Left hindlimb (tissue), 1 donor: ENCODE data around the gene CSMD2.

ENCODE experiments used
- DNase-seq: peaks from one replicate; pipeline ENCODE4 v3.0.0-alpha.2; 2018

CSMD2 gene

DNA sequence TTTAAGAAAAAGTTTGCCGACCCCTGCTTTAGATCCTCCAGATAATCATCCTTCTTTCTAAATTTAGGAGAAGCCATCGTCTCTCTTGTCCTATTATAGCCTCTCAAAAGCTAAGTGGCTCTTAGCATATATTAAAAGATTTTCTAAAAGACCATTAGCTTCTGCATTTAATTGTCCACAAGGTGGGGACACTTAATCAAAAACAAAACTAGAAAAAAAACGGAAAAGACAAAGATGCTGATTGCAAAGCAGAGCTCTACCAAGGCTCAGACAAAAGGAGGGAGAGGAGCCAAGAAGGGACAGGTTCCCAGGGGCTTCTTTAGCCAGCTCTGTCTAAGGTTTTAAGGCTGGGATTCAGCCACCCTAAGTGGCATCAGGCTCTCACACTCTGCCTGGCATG is 429.4 kb downstream of the CSMD2 start:
- no peak for DNase-seq

DNA sequence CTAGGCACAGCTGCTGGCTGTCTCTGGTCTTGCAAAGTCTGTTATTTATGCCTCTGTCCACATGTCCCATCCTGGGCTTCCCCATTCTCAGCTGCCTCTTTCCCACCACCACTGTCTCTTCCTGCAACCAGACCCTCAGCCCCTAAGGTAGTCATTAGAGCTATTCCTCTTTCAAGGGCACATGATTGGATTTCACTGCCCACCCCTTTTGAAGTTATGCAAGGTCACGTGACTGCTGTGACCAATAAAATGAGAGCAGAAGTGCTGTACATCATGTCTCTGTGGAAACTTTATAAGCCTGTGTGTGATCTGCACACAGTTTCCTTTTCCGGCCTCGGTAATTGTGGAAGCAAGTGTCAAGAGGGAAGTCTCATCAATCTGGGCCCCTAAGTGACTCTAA is 437.7 kb downstream of the CSMD2 start:
- DNase-seq = no peak

DNA sequence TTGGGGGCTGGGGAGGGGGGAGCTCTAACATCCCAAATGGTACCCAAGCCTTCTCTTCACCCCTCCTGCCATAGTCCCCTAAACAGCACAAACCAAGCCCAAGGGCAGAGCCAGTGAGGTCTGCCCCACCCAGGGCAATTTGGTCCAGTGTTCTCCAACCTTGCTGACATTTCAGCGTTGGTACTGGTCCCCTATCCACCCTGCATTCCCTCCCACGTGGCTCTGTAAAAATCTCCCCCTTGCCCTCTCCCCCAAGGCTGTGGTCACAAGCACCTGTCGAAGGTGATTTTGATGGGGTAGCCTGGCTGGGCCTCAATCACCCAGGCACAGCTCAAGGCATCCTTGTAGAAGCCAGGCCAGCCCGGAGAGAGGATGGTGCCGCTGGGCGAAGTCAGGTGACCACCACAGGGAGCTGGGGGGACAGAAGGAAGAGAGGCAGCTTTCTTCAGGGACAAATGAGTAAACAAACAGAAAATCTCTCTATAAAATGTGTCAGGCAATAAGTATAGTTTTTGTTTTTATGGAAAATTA is 438.7 kb downstream of the CSMD2 start:
- no peak for DNase-seq

DNA sequence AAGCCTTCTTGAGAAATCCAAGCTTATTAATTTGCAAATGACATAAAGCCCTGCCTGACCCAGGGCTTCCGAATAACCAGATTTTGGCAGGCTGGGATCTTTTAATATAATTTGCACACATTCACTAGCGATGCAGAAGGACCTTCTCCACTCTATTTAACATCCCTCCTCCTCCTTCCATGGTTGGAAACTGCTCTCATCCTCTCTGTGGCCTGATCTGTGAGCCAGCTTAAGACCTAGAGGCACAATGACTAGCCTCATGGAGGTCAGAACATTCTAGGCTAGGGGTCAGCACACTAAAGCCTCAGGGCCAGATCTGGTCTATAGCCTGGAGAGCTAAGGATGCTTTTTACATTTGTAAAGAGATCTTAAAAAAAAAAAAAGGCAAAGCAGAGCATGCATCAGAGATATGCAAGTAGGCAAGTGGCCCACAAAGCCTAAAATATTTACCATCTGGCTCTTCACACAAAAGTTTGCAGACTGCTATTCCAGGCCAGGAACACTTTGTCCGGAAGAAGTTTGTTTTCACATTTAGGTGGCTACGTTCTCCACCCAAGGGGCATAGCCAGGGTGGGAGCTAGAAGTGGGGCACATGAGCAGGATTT is 439.4 kb downstream of the CSMD2 start:
- DNase-seq = no peak

DNA sequence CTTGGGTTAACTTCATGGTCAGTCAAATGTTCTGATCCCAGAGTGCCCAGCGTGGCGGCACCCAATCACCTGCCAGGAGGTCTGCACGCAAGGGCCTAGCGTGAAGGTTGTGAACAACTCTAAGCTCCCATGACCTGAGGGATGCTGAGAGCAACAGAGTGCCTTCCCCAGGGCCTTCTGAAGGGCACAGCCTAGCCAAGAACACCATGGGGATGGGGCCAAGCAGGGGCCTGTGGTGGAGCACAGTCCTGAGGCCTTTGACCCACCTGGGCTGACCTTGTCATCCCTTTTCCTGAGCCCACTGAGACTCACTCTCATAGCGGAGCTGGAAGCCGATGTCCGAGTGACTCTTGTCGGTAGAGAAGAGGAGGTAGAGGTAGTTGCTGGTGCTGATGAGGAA is 440.0 kb downstream of the CSMD2 start:
- no peak for DNase-seq

DNA sequence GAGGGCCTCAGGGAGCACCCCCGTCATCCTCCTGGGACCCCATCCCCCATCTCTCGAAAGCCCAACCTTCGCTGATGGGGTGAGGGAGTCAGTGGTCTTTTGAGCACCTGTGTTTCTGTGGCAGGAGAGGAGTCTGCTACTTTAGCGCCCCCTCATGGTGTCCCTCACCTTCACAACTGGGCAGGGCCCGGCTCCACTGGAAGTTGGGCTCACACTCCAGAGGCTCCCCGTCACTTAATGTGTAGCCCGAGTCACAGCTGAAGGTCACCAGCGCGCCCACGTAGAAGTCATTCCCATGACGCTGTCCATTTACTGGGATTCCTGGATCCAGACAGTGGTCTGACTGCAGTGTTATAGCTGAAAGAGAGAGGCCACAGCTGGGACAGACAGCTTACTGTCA is 440.7 kb downstream of the CSMD2 start:
- DNase-seq = no peak

DNA sequence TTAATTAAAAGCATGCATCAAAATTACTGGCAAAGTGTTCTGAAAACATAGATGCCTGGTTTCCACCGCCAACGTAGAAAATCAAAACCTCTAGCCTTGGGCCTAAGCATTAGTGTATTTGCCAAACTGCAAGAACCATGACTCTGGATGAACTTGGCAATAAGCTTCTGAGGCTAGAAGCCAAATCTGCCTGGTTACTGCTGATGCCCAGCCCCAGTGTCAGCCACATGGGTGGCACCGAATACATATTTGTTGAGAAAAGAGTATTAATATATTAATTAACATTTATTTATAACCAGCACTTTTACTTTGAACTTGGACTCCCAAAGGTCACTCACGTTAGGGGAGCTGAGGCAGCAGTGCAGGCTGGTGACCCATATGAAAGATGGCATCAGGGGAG is 441.8 kb downstream of the CSMD2 start:
- no peak for DNase-seq

DNA sequence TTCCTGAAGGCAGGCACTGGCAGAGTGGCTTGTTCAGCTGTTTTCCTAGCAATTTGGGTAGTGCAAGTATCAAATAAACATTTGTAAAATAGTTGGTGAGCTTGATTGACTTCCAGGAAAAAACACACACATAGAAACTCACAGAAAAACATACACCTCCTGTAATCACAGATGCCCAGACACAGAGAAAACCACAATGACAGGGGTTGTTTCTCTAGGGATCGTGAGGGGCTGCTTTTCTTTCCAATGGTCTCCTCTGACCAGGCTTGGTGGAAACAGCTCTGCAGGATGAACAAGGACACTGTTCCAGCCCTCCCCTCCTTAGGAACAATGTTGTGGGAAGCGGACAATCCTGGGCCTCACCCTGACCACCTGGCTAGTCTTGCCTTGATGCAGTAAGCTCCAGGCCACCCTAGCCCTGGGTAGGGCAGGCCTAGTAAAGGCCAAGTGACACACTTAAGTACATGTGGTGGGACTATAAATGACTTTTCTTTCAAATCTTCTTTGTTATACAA is 443.7 kb downstream of the CSMD2 start:
- no peak for DNase-seq

DNA sequence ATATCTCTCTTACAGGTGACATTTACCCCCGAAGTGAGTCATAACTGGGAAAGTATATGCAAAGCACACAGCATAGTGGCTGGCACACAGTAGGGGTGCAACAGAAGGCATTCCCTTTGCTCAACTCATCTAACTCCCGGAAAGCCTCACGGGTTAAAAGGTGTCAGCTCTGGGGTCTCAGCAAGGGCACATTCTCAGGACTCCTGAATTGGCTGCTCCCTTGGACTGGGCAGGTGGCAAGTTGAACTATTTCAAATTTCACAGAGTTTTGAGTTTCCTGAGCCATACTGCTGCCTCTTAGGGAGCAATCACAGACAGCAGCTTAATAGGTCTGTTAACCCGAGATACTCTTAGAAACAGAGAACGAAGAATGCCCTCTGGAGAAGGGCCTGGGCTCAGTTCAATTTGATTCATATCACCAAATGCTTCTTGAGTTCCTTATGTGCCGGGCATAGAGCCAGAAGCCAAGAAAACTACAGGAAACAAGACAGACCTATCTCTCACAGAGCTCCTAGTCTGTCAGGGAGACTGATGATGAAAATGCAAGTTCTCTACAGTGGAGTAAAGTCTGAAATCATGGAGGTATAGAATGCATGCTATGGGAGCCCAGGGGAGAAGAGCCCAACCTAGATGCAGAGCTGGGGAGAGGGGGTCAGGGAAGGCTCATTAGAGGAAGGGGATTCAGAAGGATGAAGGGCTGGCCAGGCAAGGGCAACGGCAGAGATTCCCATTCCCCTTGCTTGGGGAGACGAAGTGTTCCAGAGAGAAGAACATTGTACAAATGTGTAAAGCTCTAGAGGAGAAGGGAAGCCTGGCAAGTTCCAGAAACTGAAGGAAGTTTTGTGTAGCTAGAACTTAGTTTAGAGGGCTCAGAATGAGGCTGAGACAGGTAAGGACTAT is 445.0 kb downstream of the CSMD2 start:
- DNase-seq = no peak

DNA sequence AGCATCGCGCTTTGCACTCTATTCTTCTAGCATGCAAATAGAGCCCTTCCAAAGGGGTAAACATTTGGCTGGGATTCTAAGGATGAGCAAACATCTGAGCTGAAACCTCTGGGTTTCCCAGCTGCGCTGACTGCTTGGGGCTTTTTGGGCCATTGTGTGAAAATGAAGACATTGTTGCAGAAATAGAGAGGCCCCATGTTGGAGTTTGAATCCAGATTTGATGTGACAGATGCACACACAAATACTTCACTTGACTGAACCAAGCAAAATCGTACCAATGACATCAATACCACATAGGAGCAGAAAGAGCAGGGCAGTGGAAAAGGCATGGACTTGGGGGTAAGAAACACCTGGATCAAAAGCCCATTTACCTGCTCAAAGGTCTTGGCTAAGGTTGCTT is 445.7 kb downstream of the CSMD2 start:
- DNase-seq = no peak

DNA sequence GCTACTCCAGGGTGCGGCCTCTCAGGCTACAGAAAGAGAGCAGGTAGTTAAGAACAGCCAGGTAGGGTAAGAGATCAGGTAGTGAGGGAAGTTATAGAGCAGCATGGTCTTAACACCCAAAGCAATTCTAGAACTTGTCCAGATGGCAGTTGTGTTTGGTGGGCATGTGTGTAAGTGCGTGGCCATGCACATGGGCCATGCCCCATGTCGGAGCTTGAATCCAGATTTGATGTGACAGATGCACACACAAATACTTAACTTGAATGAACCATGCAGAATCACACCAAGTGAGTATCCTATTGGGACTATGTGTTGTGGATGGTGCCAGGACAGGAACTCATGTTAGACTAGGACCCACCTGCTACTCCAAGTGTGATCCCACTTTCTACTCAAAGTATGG is 446.8 kb downstream of the CSMD2 start:
- no peak for DNase-seq

DNA sequence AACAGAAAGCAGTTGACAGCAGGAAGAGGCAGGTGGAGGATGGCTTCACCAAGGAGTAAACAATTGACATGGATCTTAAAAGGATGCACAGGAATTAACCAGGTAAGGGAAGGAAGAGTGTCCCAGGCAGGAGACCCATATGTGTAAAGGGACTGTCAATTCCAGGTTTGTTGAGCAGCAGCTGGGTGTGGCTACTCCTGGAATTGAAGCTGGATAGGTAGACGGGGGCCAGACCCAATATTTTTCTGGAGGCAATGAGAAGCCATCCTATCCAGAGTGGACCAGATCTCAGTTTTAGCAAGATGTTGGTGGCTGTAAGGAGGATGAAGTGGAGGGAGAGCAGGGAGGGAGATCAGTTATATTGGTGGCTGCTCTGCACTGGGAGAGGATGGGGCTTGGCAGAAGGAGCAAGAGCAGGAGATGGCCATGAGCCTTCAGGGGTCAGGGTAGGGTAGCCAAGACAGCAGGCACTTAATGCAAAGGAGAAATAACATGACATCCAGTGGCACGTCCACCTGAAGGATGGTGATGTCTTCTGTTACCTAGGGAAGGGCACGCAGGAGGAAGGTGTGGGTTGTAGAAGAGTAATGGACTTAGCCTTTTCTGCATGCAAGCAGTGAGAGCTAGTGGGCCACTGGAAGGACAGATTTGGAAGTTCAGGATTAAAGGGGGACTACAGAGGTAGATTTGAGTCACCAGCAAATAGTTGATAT is 447.9 kb downstream of the CSMD2 start:
- no peak for DNase-seq

DNA sequence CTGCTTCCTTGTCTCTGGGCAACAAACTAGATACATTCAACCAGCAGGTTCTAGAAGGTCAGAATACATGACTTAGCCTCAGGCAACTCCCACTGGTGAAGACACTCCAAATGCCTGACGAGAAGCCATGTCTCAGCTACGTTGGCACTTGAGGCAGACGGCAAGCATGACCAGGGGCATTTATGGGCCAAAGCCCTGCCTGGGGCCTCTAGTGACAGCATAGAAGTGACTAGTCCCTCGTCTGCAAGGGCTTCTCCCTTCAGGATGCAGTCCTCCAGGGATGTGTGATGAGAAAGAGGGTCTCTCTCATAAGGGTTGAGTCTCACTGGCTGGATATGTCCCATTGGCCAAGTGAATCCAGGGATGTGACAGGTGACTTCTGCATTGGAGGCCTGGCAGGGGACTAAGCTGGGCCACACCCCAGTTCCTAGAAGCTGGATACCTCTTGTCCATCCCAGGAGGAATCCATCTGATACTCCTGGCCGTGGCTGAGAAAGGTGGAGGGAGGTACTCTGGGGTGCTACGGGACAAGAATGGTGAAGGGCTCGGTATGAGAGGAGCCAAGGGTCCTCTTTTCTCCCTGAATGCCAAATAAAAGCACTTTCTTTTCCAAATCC is 449.7 kb downstream of the CSMD2 start:
- DNase-seq = no peak

DNA sequence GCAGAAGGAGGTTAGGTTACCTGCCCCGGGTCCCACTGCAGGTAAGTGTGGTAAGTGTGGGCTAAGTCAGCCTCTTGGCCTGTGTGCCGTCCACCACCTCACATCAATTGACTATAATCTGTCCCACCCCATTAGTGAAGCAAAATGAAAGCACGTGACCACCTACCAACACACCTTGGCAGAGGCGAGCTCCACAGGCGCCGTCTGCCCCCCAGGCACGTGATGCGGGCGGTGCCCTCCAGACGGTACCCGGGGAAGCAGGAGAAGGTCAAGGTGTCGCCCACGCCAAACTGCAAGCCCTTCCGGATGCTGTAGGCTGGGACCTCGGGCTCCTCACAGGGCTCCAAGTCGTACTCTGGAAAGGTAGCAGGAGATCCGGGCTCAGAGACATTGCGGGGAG is 450.6 kb downstream of the CSMD2 start:
- DNase-seq = no peak

DNA sequence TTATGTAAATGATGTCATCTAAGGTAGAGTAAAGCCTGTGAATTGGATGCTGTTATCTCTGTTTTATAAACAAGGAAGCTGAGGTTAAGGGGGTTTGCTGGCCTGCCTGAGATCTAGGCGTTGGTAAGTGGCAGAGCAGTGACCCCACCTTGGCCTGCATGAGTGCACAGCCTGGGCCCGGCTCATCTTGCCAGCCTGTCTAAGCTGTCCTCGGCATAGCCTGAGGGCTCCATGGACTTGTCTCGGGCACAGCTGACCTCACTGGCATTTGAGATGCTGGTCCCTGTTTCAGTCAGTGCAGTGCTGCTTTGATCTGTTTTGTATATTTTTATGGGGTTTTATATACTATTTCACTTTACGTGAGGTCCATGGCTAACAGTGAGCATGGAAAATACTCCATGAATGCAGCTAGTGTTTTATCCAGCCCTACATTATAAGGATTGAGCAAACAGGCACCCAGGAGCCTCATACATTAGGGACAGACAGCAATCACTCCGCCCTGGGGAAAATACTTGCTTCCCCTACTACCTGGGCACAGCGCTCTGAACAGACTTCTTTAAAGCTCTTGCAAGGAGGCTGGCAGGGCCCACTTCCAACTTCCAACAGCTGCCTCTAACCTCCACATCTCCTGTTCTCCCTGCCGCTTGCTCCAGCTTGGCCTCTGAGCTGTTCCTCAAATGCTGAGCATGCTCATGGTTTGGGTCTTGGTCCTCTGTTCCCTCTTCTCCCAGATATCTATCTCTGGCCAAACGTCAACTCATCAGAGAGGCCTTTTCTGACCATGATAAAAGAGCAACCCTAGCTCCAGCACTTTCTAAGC is 451.8 kb downstream of the CSMD2 start:
- DNase-seq = no peak

DNA sequence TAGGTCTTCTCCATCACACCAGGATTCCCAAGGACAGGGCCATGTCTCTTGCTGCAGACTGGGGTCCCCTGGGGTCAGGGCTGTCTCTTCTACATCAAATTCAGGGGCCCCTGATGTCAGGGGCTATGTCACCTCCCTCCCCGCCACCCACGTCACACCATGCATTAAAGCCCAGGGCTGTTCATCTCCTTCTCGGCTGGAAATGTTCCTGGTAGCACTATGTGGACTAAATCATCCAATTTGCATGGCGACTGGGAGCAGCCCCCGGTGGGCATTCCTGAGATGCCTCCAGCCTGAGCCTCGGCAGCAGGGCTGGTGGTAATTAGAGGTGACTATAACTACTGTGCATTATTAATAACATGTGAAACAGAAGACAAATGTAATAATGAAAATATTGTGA is 452.8 kb downstream of the CSMD2 start:
- DNase-seq = no peak

DNA sequence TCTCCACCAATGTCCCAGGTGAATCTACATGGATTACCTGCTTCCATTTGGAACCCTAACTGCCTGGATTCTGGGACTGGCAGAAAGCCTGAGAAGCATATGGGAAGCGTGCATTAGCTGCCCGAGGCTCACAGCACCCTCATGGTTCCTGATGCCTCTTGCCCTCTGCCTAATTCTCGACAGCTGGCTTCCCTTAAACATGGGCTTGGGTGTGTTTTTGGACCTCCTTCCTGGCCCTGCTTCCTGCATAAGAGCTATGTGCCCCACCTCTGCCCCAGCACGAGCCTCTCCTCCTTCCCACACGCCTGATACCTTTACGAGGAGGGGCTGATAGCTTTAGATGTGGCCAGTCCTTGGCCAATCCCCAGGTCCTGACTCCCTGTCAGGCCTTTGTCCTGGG is 453.5 kb downstream of the CSMD2 start:
- DNase-seq = no peak

DNA sequence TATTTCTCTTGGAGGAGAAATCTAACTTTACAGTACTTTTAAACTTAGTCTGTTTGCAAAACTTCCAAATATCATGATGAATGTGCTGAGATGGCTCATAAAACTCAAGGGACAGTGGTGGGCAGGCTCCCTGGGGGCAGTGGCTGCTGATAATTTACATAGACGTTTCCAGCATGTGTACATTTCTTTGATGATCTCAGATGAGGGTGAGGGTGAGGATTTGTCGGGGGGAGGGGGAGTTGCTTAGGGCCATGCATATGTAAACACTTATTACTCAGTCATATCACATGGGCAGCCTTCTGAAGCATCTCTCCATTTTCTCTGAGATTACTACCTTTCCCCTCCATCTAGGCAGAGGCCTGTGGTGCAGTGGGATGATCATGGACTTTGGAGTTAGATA is 454.1 kb downstream of the CSMD2 start:
- no peak for DNase-seq

DNA sequence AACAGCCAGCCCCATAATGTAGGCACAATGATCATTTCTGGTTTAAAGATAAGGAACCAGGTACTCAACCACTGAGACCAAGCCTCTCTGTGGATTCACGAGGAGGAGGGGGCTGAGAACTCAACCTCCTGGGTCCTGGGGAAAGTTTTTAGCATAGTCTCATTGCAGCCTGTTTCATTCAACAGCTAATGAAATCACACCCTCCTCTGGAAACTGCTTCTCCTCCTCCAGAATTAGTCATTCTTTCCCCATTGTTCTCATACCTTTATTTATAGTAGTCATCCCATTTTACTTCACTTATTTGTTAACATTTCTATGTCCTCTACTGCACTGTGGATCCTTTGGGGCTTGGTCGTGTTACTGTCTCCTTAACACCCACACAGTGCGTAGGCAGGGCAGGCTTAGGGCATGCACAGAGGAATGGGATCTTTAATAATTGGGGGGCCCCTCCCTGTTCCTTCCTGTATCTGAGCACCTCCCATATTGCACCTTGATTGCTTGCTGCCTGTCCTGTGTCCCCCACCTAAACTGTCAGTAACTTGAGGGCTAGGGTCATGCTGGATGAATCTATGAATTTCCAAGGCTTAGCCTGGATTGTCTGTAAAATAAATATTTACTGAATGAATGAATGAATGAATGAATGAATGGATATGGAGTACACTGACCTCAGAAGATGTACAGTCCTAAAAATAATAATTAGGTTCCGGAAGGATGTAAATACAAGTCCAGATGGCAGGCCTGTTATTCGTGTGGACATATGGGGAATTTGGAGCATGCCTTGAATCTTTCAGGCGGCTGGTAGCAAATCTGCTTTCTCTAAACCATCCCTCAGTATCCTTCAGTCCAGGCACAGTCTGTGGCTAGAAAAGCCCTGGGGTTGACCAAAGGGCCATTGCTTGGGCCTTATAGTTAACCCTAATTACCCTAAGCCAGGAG is 455.0 kb downstream of the CSMD2 start:
- DNase-seq = no peak

DNA sequence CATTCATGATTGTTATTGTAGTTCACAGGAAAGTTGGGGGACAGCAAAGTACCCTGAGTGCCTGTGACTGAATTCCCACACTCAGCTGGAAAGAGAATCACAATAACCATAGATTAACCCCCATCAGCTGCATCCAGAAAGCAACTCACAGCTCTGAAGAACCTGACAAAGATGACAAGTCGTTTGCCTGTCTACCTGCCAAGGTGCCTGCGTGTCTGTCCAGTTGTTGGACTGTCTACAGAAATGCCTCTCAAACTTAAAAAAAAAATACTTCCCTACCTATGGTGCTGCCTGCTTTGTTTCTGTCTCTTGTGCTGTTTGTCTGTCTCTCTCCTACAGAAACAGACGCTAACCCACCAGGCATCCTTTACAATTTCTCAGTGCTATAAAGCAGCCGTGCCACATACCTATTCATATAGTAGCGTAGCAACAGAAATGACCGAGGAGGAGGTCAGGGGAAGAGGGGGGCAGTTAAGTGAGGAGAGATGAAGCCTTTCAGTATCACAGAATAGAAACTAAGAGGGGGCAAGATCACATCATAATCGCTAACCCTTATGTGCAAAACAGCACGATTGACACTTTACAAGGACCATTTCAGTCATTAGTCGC is 455.8 kb downstream of the CSMD2 start:
- no peak for DNase-seq
